ENCODE results near the gene CTNNAL1.
A peak's percentile ranks its signal among the peaks of the same experiment; 100 is the strongest.
"Not testable (repeated sequence)": the region's sequence is repeated elsewhere in the genome, so short reads cannot be mapped to it uniquely, and the experiment has no call there.

Gene CTNNAL1

GRCh38 chr9:109012876-109013678 lies at the start of gene CTNNAL1:
CTNNAL1 (minus strand) TSS chr9:109013499; CDS start chr9:109013442, 57 bp downstream.
- peak; percentile 89 for DNase-seq (ENCODE audit: low spot score)

- DNase-seq (ENCODE audit: low spot score) = no peak
These were observed 49.2 kb upstream of the CTNNAL1 start for GRCh38 chr9:109062543-109062942.

GRCh38 chr9:109060191-109060590 lies 46.9 kb upstream of the CTNNAL1 start:
- no peak for DNase-seq (ENCODE audit: low spot score)

GRCh38 chr9:109053121-109053520 lies 39.8 kb upstream of the CTNNAL1 start:
- DNase-seq (ENCODE audit: low spot score) = not testable (repeated sequence)

- no peak for DNase-seq (ENCODE audit: low spot score)
These were observed 39.1 kb upstream of the CTNNAL1 start for GRCh38 chr9:109052416-109052815.

GRCh38 chr9:109051733-109052132 lies 38.4 kb upstream of the CTNNAL1 start:
- no peak for DNase-seq (ENCODE audit: low spot score)

- DNase-seq (ENCODE audit: low spot score) = no peak
These were observed 37.1 kb upstream of the CTNNAL1 start for GRCh38 chr9:109050444-109050843.

- no peak for DNase-seq (ENCODE audit: low spot score)
These were observed 35.5 kb upstream of the CTNNAL1 start for GRCh38 chr9:109048822-109049221.

GRCh38 chr9:109047259-109047658 lies 34.0 kb upstream of the CTNNAL1 start:
- DNase-seq (ENCODE audit: low spot score) = no peak

GRCh38 chr9:109046346-109046745 lies 33.0 kb upstream of the CTNNAL1 start:
- peak; percentile 21 for DNase-seq (ENCODE audit: low spot score)

- no peak for DNase-seq (ENCODE audit: low spot score)
These were observed 30.3 kb upstream of the CTNNAL1 start for GRCh38 chr9:109043578-109043977.

GRCh38 chr9:109040571-109040970 lies 27.3 kb upstream of the CTNNAL1 start:
- no peak for DNase-seq (ENCODE audit: low spot score)

GRCh38 chr9:109039539-109039938 lies 26.2 kb upstream of the CTNNAL1 start:
- no peak for DNase-seq (ENCODE audit: low spot score)

GRCh38 chr9:109037946-109038715 lies 24.8 kb upstream of the CTNNAL1 start:
- DNase-seq (ENCODE audit: low spot score) = no peak

- no peak for DNase-seq (ENCODE audit: low spot score)
These were observed 23.7 kb upstream of the CTNNAL1 start for GRCh38 chr9:109036744-109037680.

- no peak for DNase-seq (ENCODE audit: low spot score)
These were observed 22.6 kb upstream of the CTNNAL1 start for GRCh38 chr9:109035684-109036423.

- DNase-seq (ENCODE audit: low spot score) = no peak
These were observed 20.8 kb upstream of the CTNNAL1 start for GRCh38 chr9:109033941-109034700.

GRCh38 chr9:109031241-109031640 lies 17.9 kb upstream of the CTNNAL1 start:
- DNase-seq (ENCODE audit: low spot score) = no peak

GRCh38 chr9:109030426-109030825 lies 17.1 kb upstream of the CTNNAL1 start:
- no peak for DNase-seq (ENCODE audit: low spot score)

GRCh38 chr9:109028457-109028856 lies 15.2 kb upstream of the CTNNAL1 start:
- no peak for DNase-seq (ENCODE audit: low spot score)

- no peak for DNase-seq (ENCODE audit: low spot score)
These were observed 13.9 kb upstream of the CTNNAL1 start for GRCh38 chr9:109027176-109027575.
